ENCODE results near the gene SMC5.

SMC5 gene

DNA sequence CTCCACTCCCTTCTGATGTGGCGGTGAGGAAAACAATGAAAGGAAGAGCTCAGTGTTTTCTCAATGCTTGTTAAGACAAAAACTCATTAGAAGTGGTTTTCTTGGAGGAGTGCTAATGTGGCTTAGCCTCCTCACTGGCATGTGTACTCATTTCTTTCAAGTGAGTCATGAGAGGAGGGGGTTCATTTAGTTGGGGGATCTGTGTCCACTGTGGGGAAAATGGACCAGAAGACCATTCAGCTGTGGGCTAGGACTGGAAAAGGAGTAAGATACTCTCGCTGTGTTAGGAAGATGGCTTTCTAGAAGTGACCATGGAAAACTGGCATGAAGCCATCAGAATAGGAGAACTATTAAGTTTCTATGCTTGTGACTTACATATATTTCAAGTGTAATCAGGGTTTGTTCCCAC, 132.2 kb downstream of the SMC5 start:
- TF ChIP-seq CSRNP3 (CRISPR knock-in tag; IDR thresholded peaks at IDR 0.05) (no peak), ZNF8 (CRISPR knock-in tag; IDR thresholded peaks at IDR 0.05) (no peak), TSHZ2 (CRISPR knock-in tag; IDR thresholded peaks at IDR 0.05) (no peak), GLIS3 (CRISPR knock-in tag; IDR thresholded peaks at IDR 0.05) (no peak), BACH2 (CRISPR knock-in tag; IDR thresholded peaks at IDR 0.05; ENCODE audit: borderline replicate concordance) (no peak), ZC3H10 (CRISPR knock-in tag; IDR thresholded peaks at IDR 0.05) (no peak), POU6F1 (CRISPR knock-in tag; IDR thresholded peaks at IDR 0.05; ENCODE audit: borderline replicate concordance, low read depth) (no peak), ZNF70 (CRISPR knock-in tag; IDR thresholded peaks at IDR 0.05) (no peak), ARNTL (CRISPR knock-in tag; IDR thresholded peaks at IDR 0.05; ENCODE audit: borderline replicate concordance, low read depth) (no peak), ZFP30 (CRISPR knock-in tag; IDR thresholded peaks at IDR 0.05) (no peak), CSDC2 (CRISPR knock-in tag; IDR thresholded peaks at IDR 0.05) (no peak), SNAI2 (CRISPR knock-in tag; IDR thresholded peaks at IDR 0.05) (no peak)
- TF ChIP-seq, protein P1, sequence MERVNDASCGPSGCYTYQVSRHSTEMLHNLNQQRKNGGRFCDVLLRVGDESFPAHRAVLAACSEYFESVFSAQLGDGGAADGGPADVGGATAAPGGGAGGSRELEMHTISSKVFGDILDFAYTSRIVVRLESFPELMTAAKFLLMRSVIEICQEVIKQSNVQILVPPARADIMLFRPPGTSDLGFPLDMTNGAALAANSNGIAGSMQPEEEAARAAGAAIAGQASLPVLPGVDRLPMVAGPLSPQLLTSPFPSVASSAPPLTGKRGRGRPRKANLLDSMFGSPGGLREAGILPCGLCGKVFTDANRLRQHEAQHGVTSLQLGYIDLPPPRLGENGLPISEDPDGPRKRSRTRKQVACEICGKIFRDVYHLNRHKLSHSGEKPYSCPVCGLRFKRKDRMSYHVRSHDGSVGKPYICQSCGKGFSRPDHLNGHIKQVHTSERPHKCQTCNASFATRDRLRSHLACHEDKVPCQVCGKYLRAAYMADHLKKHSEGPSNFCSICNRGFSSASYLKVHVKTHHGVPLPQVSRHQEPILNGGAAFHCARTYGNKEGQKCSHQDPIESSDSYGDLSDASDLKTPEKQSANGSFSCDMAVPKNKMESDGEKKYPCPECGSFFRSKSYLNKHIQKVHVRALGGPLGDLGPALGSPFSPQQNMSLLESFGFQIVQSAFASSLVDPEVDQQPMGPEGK (CRISPR knock-in tag; IDR thresholded peaks at IDR 0.05; ENCODE audit: borderline replicate concordance) = no peak
- ATAC-seq = no peak

DNA sequence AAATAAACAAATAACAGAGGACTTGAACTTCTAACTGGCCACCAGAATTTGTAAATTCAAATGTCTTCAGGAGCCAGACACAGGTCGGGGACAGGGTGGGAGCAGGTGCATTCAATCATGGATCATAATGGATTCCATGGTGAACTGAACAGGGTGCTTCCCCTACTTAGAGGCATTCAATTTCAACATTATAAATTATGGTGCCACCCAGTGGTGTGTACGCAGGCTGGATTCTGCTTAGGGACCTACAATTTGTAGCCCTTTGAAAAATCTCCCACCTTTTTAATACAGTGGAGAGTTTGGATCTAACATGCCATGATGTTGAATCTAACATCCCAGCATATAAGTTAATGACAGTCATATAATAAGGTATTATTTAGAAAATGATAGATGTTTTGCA, 133.4 kb downstream of the SMC5 start:
- TF ChIP-seq ZC3H10 (CRISPR knock-in tag; IDR thresholded peaks at IDR 0.05) (no peak), TCF4 (CRISPR knock-in tag; IDR thresholded peaks at IDR 0.05; ENCODE audit: borderline replicate concordance) (no peak), ZNF70 (CRISPR knock-in tag; IDR thresholded peaks at IDR 0.05) (no peak), TSHZ2 (CRISPR knock-in tag; IDR thresholded peaks at IDR 0.05) (no peak), ZFP30 (CRISPR knock-in tag; IDR thresholded peaks at IDR 0.05) (no peak), RARB (CRISPR knock-in tag; IDR thresholded peaks at IDR 0.05) (no peak), ISL1 (CRISPR knock-in tag; IDR thresholded peaks at IDR 0.05) (no peak), POU6F1 (CRISPR knock-in tag; IDR thresholded peaks at IDR 0.05; ENCODE audit: borderline replicate concordance, low read depth) (no peak), ESRRG (CRISPR knock-in tag; IDR thresholded peaks at IDR 0.05) (no peak), ZNF565 (CRISPR knock-in tag; conservative IDR thresholded peaks at IDR 0.05; ENCODE audit: low read depth) (no peak), CSDC2 (CRISPR knock-in tag; IDR thresholded peaks at IDR 0.05) (no peak), CSRNP3 (CRISPR knock-in tag; IDR thresholded peaks at IDR 0.05) (no peak), OSR1 (CRISPR knock-in tag; IDR thresholded peaks at IDR 0.05) (no peak)
- TF ChIP-seq, protein P1 (CRISPR knock-in tag; IDR thresholded peaks at IDR 0.05; ENCODE audit: borderline replicate concordance) = no peak
- peak; percentile 82 for ATAC-seq

Measured in SK-N-SH treated with all-trans-retinoic acid at 6 μM for 48 hours (cell line).